ENCODE measurements around the gene PPP1R12B. TPM values are rescaled to one million over a fixed set of nuclear protein-coding genes. Genes with fewer than 3 reads are reported as not detected.
A peak's percentile ranks its signal among the peaks of the same experiment; 100 is the strongest.
"Not testable (repeated sequence)": the region's sequence is repeated elsewhere in the genome, so short reads cannot be mapped to it uniquely, and the experiment has no call there.

The PPP1R12B gene
- total RNA-seq, 3 donors from 2014 or later, result 80.9 to 655 (median 89.0) TPM

- DNase-seq (no peak), ATAC-seq (no peak)
- Histone ChIP-seq H3K4me3 (no peak overlapping the region), H3K36me3 (ENCODE audit: low read depth) (no peaks in the 10 kb centered on the region), H3K9me3 (no peaks in the 10 kb centered on the region), H3K4me1 (ENCODE audit: low read depth) (peaks cover 16% of the 10 kb centered on the region)
- TF ChIP-seq CTCF (IDR thresholded peaks at IDR 0.05), result no peak
- intact Hi-C loops (cut with DNase I, micrococcal nuclease), result no loop called here
Observed at GRCh38 chr1:202578001-202578504, 229.6 kb downstream of the PPP1R12B start.

GRCh38 chr1:202578565-202578964, 230.1 kb downstream of the PPP1R12B start:
- TF ChIP-seq CTCF (IDR thresholded peaks at IDR 0.05), result no peak
- Histone ChIP-seq H3K4me1 (ENCODE audit: low read depth) (peaks cover 16% of the 10 kb centered on the region), H3K36me3 (ENCODE audit: low read depth) (no peaks in the 10 kb centered on the region), H3K4me3 (no peak overlapping the region), H3K9me3 (no peaks in the 10 kb centered on the region)
- peak; percentile 33 for ATAC-seq
- intact Hi-C loops (cut with DNase I, micrococcal nuclease), result no loop called here
- DNase-seq, result no peak

- intact Hi-C loops (cut with DNase I, micrococcal nuclease), result no loop called here
- no peak for TF ChIP-seq CTCF (IDR thresholded peaks at IDR 0.05)
- Histone ChIP-seq H3K4me1 (ENCODE audit: low read depth) (peaks cover 16% of the 10 kb centered on the region), H3K4me3 (no peak overlapping the region), H3K9me3 (no peaks in the 10 kb centered on the region), H3K36me3 (ENCODE audit: low read depth) (no peaks in the 10 kb centered on the region)
- DNase-seq (no peak), ATAC-seq (peak; percentile 12)
Observed at GRCh38 chr1:202579806-202580205, 231.3 kb downstream of the PPP1R12B start.

- intact Hi-C loops (cut with DNase I, micrococcal nuclease), result no loop called here
- TF ChIP-seq CTCF (IDR thresholded peaks at IDR 0.05), result no peak
- peaks cover 16% of the 10 kb centered on the region for H3K4me1 ChIP-seq (ENCODE audit: low read depth)
- H3K4me3 ChIP-seq, result no peak overlapping the region
- H3K9me3 ChIP-seq, result no peaks in the 10 kb centered on the region
- ATAC-seq (no peak), DNase-seq (no peak)
- H3K36me3 ChIP-seq (ENCODE audit: low read depth), result no peaks in the 10 kb centered on the region
Observed at GRCh38 chr1:202580619-202581018, 232.1 kb downstream of the PPP1R12B start.

- DNase-seq; H3K4me3 ChIP-seq; ATAC-seq; intact Hi-C loops (cut with DNase I, micrococcal nuclease); H3K9me3 ChIP-seq; H3K36me3 ChIP-seq (ENCODE audit: low read depth): not testable (repeated sequence)
- H3K4me1 ChIP-seq (ENCODE audit: low read depth), result peaks cover 13% of the 10 kb centered on the region
Observed at GRCh38 chr1:202582350-202582749, 233.9 kb downstream of the PPP1R12B start.

GRCh38 chr1:202584707-202585589, 236.4 kb downstream of the PPP1R12B start:
- no peaks in the 10 kb centered on the region for H3K36me3 ChIP-seq (ENCODE audit: low read depth)
- no peaks in the 10 kb centered on the region for H3K4me1 ChIP-seq (ENCODE audit: low read depth)
- no peak overlapping the region for H3K4me3 ChIP-seq
- intact Hi-C loops (cut with DNase I, micrococcal nuclease), result no loop called here
- DNase-seq (no peak), ATAC-seq (no peak)
- no peaks in the 10 kb centered on the region for H3K9me3 ChIP-seq
- no peak for TF ChIP-seq CTCF (IDR thresholded peaks at IDR 0.05)

All from mucosa of descending colon (tissue), 3 donors.